HG03159 (cell line): ENCODE data around the gene TTC23L.

Experiments used
- ATAC-seq: cut with Tn5 transposase; IDR thresholded peaks from one replicate; pipeline ENCODE4 v1.9.1; 2021; ENCODE audit warnings: mild to moderate bottlenecking, moderate library complexity; ENCODE audit not compliant: unreplicated experiment

The TTC23L gene

GRCh38 chr5:34833090-34833489, 5.9 kb upstream of the TTC23L start:
- no peak for ATAC-seq

GRCh38 chr5:34833976-34834793, 4.8 kb upstream of the TTC23L start:
- ATAC-seq = no peak

- ATAC-seq = no peak
Observed at GRCh38 chr5:34834794-34835089, 4.2 kb upstream of the TTC23L start.

GRCh38 chr5:34835664-34836063, 3.3 kb upstream of the TTC23L start:
- ATAC-seq = no peak

GRCh38 chr5:34841816-34842215, 2.9 kb downstream of the TTC23L start:
- no peak for ATAC-seq

GRCh38 chr5:34842554-34842953, 3.6 kb downstream of the TTC23L start:
- no peak for ATAC-seq

- ATAC-seq = no peak
Observed at GRCh38 chr5:34843497-34843896, 4.5 kb downstream of the TTC23L start.

GRCh38 chr5:34844106-34844505, 5.1 kb downstream of the TTC23L start:
- no peak for ATAC-seq

GRCh38 chr5:34844999-34845398, 6.0 kb downstream of the TTC23L start:
- no peak for ATAC-seq

- ATAC-seq = no peak
Observed at GRCh38 chr5:34847056-34847455, 8.1 kb downstream of the TTC23L start.

- no peak for ATAC-seq
Observed at GRCh38 chr5:34847552-34847951, 8.6 kb downstream of the TTC23L start.

GRCh38 chr5:34848230-34848629, 9.3 kb downstream of the TTC23L start:
- no peak for ATAC-seq

- ATAC-seq = no peak
Observed at GRCh38 chr5:34849253-34849652, 10.3 kb downstream of the TTC23L start.

GRCh38 chr5:34854459-34855174, 15.7 kb downstream of the TTC23L start:
- ATAC-seq = peak; percentile 92

GRCh38 chr5:34857161-34857560, 18.2 kb downstream of the TTC23L start:
- ATAC-seq = no peak

- ATAC-seq = no peak
Observed at GRCh38 chr5:34857894-34858293, 18.9 kb downstream of the TTC23L start.

- ATAC-seq = no peak
Observed at GRCh38 chr5:34858790-34859189, 19.8 kb downstream of the TTC23L start.

- no peak for ATAC-seq
Observed at GRCh38 chr5:34859253-34859652, 20.3 kb downstream of the TTC23L start.

GRCh38 chr5:34863946-34864345, 25.0 kb downstream of the TTC23L start:
- ATAC-seq = no peak

- ATAC-seq = no peak
Observed at GRCh38 chr5:34865091-34865490, 26.1 kb downstream of the TTC23L start.

- ATAC-seq = no peak
Observed at GRCh38 chr5:34866989-34867471, 28.1 kb downstream of the TTC23L start.

GRCh38 chr5:34867660-34868059, 28.7 kb downstream of the TTC23L start:
- ATAC-seq = no peak
